Activated CD8-positive, alpha-beta T cell treated with anti-CD3 and anti-CD28 coated beads for 36 hours (primary cell): ENCODE measurements around the gene DNAAF9. TPM values are rescaled to one million over a fixed set of nuclear protein-coding genes. Genes with fewer than 3 reads are reported as not detected.

Experiments
- ATAC-seq: fragments of 200-7000 bp; cut with Tn5 transposase; one replicate; pipeline ENCODE4 v1.10.0; 2021; ENCODE audit warnings: mild to moderate bottlenecking, moderate library complexity
- CTCF ChIA-PET: fragments of 350-600 bp; sonication (Branson Sonifier 250); formaldehyde crosslinking; loops from one replicate; lab custom pipeline; 2021; ENCODE audit warnings: antibody characterized with exemption; lab: Charles Lee
- POLR2A ChIA-PET: fragments of 350-600 bp; sonication (Branson Sonifier 250); formaldehyde crosslinking; loops from one replicate; lab custom pipeline; 2021; ENCODE audit warnings: antibody characterized with exemption; lab: Charles Lee
- DNase-seq: peaks from one replicate; pipeline ENCODE4 v3.0.0-alpha.2; 2020
- H3K27ac Mint-ChIP-seq: one replicate; pipeline ENCODE4 v1.8.0; 2021; ENCODE audit warnings: mild to moderate bottlenecking, mixed read lengths
- H3K27me3 Mint-ChIP-seq: one replicate; pipeline ENCODE4 v1.8.0; 2021; ENCODE audit warnings: mixed read lengths
- H3K36me3 Mint-ChIP-seq: one replicate; pipeline ENCODE4 v1.8.0; 2021; ENCODE audit warnings: low read depth, mixed read lengths
- H3K4me1 Mint-ChIP-seq: one replicate; pipeline ENCODE4 v1.8.0; 2021; ENCODE audit warnings: low read depth, mixed read lengths
- H3K4me3 Mint-ChIP-seq: one replicate; pipeline ENCODE4 v1.8.0; 2021; ENCODE audit warnings: mild to moderate bottlenecking, moderate library complexity, mixed read lengths
- H3K9me3 Mint-ChIP-seq: one replicate; pipeline ENCODE4 v1.8.0; 2021; ENCODE audit warnings: mixed read lengths
- intact Hi-C: fragments of 100-400 bp; cut with micrococcal nuclease; formaldehyde crosslinking; loops from one replicate; pipeline ENCODE4 v1.10.0; 2022
- total RNA-seq, 2 experiments: library from RNA; stranded (reverse); gene quantifications; one replicate each; pipeline ENCODE4 v1.2.3, GENCODE V29; 2021
- TF ChIP-seq, protein P1 (sequence below): fragments of 200-600 bp; IDR thresholded peaks from one replicate; pipeline ENCODE4 v1.8.0; 2022; ENCODE audit warnings: antibody characterized with exemption, mild to moderate bottlenecking

Gene DNAAF9
- 1 to 10 TPM; 1.4 to 1.7 TPM for total RNA-seq

- H3K4me1 Mint-ChIP-seq: peaks cover 30% of the 10 kb centered on the region
- peak within 1 kb of the TSS; percentile 83 for H3K4me3 Mint-ChIP-seq
- peaks cover 2% of the 10 kb centered on the region for H3K27me3 Mint-ChIP-seq
- H3K36me3 Mint-ChIP-seq: no peaks in the 10 kb centered on the region
- ATAC-seq (peak; percentile 63), DNase-seq (peak; percentile 60)
- no peaks in the 10 kb centered on the region for H3K9me3 Mint-ChIP-seq
- intact Hi-C loops: no loop called here
- peak within 1 kb of the TSS; percentile 85 for H3K27ac Mint-ChIP-seq
- CTCF ChIA-PET: interaction anchor here (0.6 to 1.3 kb wide), 3 partner anchors 12 to 188 kb away, joined by 3 to 4 read pairs (median 3); no protein-coding TSS in a partner anchor
- TF ChIP-seq, protein P1, sequence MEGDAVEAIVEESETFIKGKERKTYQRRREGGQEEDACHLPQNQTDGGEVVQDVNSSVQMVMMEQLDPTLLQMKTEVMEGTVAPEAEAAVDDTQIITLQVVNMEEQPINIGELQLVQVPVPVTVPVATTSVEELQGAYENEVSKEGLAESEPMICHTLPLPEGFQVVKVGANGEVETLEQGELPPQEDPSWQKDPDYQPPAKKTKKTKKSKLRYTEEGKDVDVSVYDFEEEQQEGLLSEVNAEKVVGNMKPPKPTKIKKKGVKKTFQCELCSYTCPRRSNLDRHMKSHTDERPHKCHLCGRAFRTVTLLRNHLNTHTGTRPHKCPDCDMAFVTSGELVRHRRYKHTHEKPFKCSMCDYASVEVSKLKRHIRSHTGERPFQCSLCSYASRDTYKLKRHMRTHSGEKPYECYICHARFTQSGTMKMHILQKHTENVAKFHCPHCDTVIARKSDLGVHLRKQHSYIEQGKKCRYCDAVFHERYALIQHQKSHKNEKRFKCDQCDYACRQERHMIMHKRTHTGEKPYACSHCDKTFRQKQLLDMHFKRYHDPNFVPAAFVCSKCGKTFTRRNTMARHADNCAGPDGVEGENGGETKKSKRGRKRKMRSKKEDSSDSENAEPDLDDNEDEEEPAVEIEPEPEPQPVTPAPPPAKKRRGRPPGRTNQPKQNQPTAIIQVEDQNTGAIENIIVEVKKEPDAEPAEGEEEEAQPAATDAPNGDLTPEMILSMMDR: peak; percentile 48
- POLR2A ChIA-PET: interaction anchor here (0.7 to 1.3 kb wide), 2 partner anchors 13 to 59 kb away, joined by 3 to 5 read pairs; no protein-coding TSS in a partner anchor
Measured at GRCh38 chr20:3407040-3407770, at the start of gene DNAAF9. Gene DNAAF9, minus strand, starts transcription at chr20:3407669. Its CDS starts 112 bp downstream, at chr20:3407557.

DNA sequence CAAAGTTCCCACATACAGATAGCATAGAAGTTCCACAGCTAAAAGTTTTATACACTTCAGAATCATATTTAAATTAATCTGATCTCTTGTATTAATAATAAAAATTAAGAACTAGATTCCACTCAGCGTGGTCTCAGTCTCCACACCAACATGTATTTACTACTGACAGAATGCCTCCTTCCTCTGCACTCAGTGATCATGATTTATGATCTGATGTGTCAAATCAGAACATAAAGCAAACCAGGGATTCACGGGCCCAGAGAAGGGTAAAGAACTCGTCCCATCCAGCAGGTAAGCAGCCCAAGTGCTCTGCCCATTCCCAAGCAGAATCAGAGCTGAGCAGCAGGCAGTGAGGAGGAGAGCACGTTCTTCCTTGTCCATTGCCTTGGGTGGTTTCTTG, 49.2 kb upstream of the DNAAF9 start:
- Mint-ChIP-seq H3K4me3 (no peak overlapping the region), H3K4me1 (no peaks in the 10 kb centered on the region), H3K27me3 (peaks cover 5% of the 10 kb centered on the region), H3K9me3 (no peaks in the 10 kb centered on the region), H3K27ac (no peak overlapping the region), H3K36me3 (no peaks in the 10 kb centered on the region)
- TF ChIP-seq, protein P1: no peak
- intact Hi-C loops: no loop called here
- ATAC-seq (no peak), DNase-seq (no peak)
- ChIA-PET POLR2A (interaction anchor here (0.6 kb wide), 1 partner anchor 67 kb away, joined by 3 read pairs; no protein-coding TSS in a partner anchor), CTCF (no interaction called here)

- ChIA-PET CTCF (no interaction called here), POLR2A (no interaction called here)
- no peaks in the 10 kb centered on the region for H3K4me1 Mint-ChIP-seq
- ATAC-seq (no peak), DNase-seq (no peak)
- H3K4me3 Mint-ChIP-seq: no peak overlapping the region
- peaks cover 5% of the 10 kb centered on the region for H3K27me3 Mint-ChIP-seq
- TF ChIP-seq, protein P1: no peak
- no peaks in the 10 kb centered on the region for H3K9me3 Mint-ChIP-seq
- no peaks in the 10 kb centered on the region for H3K36me3 Mint-ChIP-seq
- no peak overlapping the region for H3K27ac Mint-ChIP-seq
- intact Hi-C loops: no loop called here
Measured at GRCh38 chr20:3454831-3455230, 47.4 kb upstream of the DNAAF9 start.

DNA sequence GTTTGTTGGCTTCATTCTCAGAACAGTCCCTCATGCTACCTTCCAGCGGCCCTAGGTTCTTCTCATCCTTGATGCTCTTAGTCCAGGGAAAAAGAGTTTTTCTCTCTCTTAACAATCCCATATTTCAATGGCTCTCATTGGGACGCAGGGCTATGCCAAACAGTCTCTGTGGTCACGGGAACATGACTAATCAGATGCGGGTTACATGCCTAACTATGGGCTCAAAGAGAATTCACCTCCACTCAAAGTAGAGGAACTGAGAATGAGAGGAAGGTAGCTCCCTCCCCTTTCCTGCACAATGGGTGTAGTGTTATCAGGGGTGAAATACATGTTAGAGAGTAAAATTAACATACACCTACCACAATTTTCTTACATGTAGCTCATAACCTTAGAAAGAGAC, 45.2 kb upstream of the DNAAF9 start:
- TF ChIP-seq, protein P1: no peak
- ChIA-PET CTCF (interaction anchor here (1.2 kb wide), 1 partner anchor 258 kb away, joined by 3 read pairs; no protein-coding TSS in a partner anchor), POLR2A (no interaction called here)

DNA sequence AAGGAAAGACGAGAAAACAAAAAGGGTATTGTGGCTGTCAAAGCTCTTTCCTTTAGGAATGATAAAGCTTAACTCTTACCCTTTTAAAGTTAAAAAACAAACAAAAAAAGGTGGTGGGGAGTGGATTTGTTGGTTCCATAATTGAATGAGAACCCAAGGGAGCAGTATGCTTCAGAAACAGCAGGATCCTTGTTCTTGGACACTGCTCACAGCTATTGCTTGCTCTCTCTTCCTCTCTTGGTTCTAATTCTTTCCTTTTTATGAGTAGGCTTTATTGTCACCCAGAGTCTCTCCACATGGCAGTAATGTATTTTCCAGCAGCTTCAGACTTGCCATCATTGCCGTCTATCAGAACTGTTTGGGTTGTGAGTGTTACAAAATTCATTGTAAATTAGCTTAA, 44.7 kb upstream of the DNAAF9 start:
- no peak for ATAC-seq
- no peak overlapping the region for H3K27ac Mint-ChIP-seq
- ChIA-PET CTCF (no interaction called here), POLR2A (no interaction called here)
- H3K4me1 Mint-ChIP-seq: no peaks in the 10 kb centered on the region
- H3K9me3 Mint-ChIP-seq: no peaks in the 10 kb centered on the region
- H3K4me3 Mint-ChIP-seq: no peak overlapping the region
- intact Hi-C loops: no loop called here
- no peak for DNase-seq
- H3K27me3 Mint-ChIP-seq: peaks cover 5% of the 10 kb centered on the region
- H3K36me3 Mint-ChIP-seq: no peaks in the 10 kb centered on the region
- TF ChIP-seq, protein P1: no peak

More for the DNA sequence above, 45.2 kb upstream of the DNAAF9 start:
- no peak for DNase-seq
- Mint-ChIP-seq H3K27ac (no peak overlapping the region), H3K4me3 (no peak overlapping the region), H3K4me1 (no peaks in the 10 kb centered on the region), H3K36me3 (no peaks in the 10 kb centered on the region), H3K9me3 (no peaks in the 10 kb centered on the region), H3K27me3 (peaks cover 5% of the 10 kb centered on the region)
- intact Hi-C loops: no loop called here
- no peak for ATAC-seq
